Measurements from ENCODE around the gene CCDC91. TPM values are rescaled to one million over a fixed set of nuclear protein-coding genes. Genes with fewer than 3 reads are reported as not detected.

CCDC91 gene
- total RNA-seq, 1 donor from 2014 or later = 51.3 TPM

GRCh38 chr12:28173440-28173839, 16.8 kb upstream of the CCDC91 start:
- H3K4me3 Mint-ChIP-seq (ENCODE audit: low read depth) = no peak overlapping the region
- TF ChIP-seq CTCF (IDR thresholded peaks at IDR 0.05; ENCODE audit: unreplicated experiment) = no peak
- H3K36me3 Mint-ChIP-seq (ENCODE audit: insufficient read depth) = no peaks in the 10 kb centered on the region
- H3K4me1 Mint-ChIP-seq (ENCODE audit: low read depth) = no peaks in the 10 kb centered on the region
- no peaks in the 10 kb centered on the region for H3K27me3 Mint-ChIP-seq
- no peak for DNase-seq (ENCODE audit: low spot score, unreplicated experiment)
- no peak overlapping the region for H3K27ac Mint-ChIP-seq
- no peaks in the 10 kb centered on the region for H3K9me3 Mint-ChIP-seq (ENCODE audit: low read depth)

- Mint-ChIP-seq H3K4me1 (ENCODE audit: low read depth) (no peaks in the 10 kb centered on the region), H3K27ac (no peak overlapping the region), H3K36me3 (ENCODE audit: insufficient read depth) (no peaks in the 10 kb centered on the region), H3K9me3 (ENCODE audit: low read depth) (no peaks in the 10 kb centered on the region), H3K27me3 (no peaks in the 10 kb centered on the region), H3K4me3 (ENCODE audit: low read depth) (no peak overlapping the region)
- TF ChIP-seq CTCF (IDR thresholded peaks at IDR 0.05; ENCODE audit: unreplicated experiment) = no peak
- DNase-seq (ENCODE audit: low spot score, unreplicated experiment) = no peak
Measured at GRCh38 chr12:28175098-28175589, 15.1 kb upstream of the CCDC91 start.

GRCh38 chr12:28176295-28176694, 14.0 kb upstream of the CCDC91 start:
- no peaks in the 10 kb centered on the region for H3K4me1 Mint-ChIP-seq (ENCODE audit: low read depth)
- H3K36me3 Mint-ChIP-seq (ENCODE audit: insufficient read depth) = no peaks in the 10 kb centered on the region
- no peak overlapping the region for H3K4me3 Mint-ChIP-seq (ENCODE audit: low read depth)
- no peak for DNase-seq (ENCODE audit: low spot score, unreplicated experiment)
- no peak overlapping the region for H3K27ac Mint-ChIP-seq
- no peaks in the 10 kb centered on the region for H3K27me3 Mint-ChIP-seq
- no peak for TF ChIP-seq CTCF (IDR thresholded peaks at IDR 0.05; ENCODE audit: unreplicated experiment)
- no peaks in the 10 kb centered on the region for H3K9me3 Mint-ChIP-seq (ENCODE audit: low read depth)

- Mint-ChIP-seq H3K4me3 (ENCODE audit: low read depth) (no peak overlapping the region), H3K27me3 (no peaks in the 10 kb centered on the region), H3K36me3 (ENCODE audit: insufficient read depth) (no peaks in the 10 kb centered on the region), H3K9me3 (ENCODE audit: low read depth) (peaks cover 5% of the 10 kb centered on the region), H3K4me1 (ENCODE audit: low read depth) (no peaks in the 10 kb centered on the region), H3K27ac (no peak overlapping the region)
- DNase-seq (ENCODE audit: low spot score, unreplicated experiment) = no peak
- TF ChIP-seq CTCF (IDR thresholded peaks at IDR 0.05; ENCODE audit: unreplicated experiment) = no peak
Measured at GRCh38 chr12:28177461-28177860, 12.8 kb upstream of the CCDC91 start.

- Mint-ChIP-seq H3K27ac (no peak overlapping the region), H3K4me1 (ENCODE audit: low read depth) (no peaks in the 10 kb centered on the region), H3K4me3 (ENCODE audit: low read depth) (no peak overlapping the region), H3K36me3 (ENCODE audit: insufficient read depth) (no peaks in the 10 kb centered on the region), H3K27me3 (no peaks in the 10 kb centered on the region), H3K9me3 (ENCODE audit: low read depth) (peaks cover 5% of the 10 kb centered on the region)
- no peak for TF ChIP-seq CTCF (IDR thresholded peaks at IDR 0.05; ENCODE audit: unreplicated experiment)
- no peak for DNase-seq (ENCODE audit: low spot score, unreplicated experiment)
Measured at GRCh38 chr12:28177905-28178304, 12.4 kb upstream of the CCDC91 start.

All from progenitor cell of endocrine pancreas (in vitro differentiated cells).